Activated T-helper 17 cell treated with anti-CD3 and anti-CD28 coated beads, Interleukin-2, amount 50 U/mL, for 72 hours (primary cell): Measurements from ENCODE around the gene OLFM1. TPM values are rescaled to one million over a fixed set of nuclear protein-coding genes. Genes with fewer than 3 reads are reported as not detected.

Experiments used
- ATAC-seq: fragments of 150-1000 bp; cut with Tn5 transposase; replicated peaks from 2 replicates; pipeline ENCODE4 v1.10.0; 2021; ENCODE audit warnings: mild to moderate bottlenecking, moderate library complexity
- H3K27ac Mint-ChIP-seq: one replicate; pipeline ENCODE4 v1.8.0; 2022; ENCODE audit warnings: mixed read lengths
- H3K27me3 Mint-ChIP-seq: one replicate; pipeline ENCODE4 v1.8.0; 2022; ENCODE audit warnings: mixed read lengths
- H3K36me3 Mint-ChIP-seq: one replicate; pipeline ENCODE4 v1.8.0; 2022; ENCODE audit warnings: low read depth, mild to moderate bottlenecking, mixed read lengths
- H3K4me1 Mint-ChIP-seq: one replicate; pipeline ENCODE4 v1.8.0; 2022; ENCODE audit warnings: mixed read lengths
- H3K4me3 Mint-ChIP-seq: one replicate; pipeline ENCODE4 v1.8.0; 2022; ENCODE audit warnings: mild to moderate bottlenecking, mixed read lengths
- H3K9me3 Mint-ChIP-seq: one replicate; pipeline ENCODE4 v1.8.0; 2022; ENCODE audit warnings: mixed read lengths
- total RNA-seq, 2 donors: library from RNA; stranded (reverse); gene quantifications; one replicate each; pipeline ENCODE4 v1.2.3, GENCODE V29; 2022

The OLFM1 gene
- total RNA-seq, 2 donors from 2014 or later = 0.32 TPM; not detected in 1

DNA sequence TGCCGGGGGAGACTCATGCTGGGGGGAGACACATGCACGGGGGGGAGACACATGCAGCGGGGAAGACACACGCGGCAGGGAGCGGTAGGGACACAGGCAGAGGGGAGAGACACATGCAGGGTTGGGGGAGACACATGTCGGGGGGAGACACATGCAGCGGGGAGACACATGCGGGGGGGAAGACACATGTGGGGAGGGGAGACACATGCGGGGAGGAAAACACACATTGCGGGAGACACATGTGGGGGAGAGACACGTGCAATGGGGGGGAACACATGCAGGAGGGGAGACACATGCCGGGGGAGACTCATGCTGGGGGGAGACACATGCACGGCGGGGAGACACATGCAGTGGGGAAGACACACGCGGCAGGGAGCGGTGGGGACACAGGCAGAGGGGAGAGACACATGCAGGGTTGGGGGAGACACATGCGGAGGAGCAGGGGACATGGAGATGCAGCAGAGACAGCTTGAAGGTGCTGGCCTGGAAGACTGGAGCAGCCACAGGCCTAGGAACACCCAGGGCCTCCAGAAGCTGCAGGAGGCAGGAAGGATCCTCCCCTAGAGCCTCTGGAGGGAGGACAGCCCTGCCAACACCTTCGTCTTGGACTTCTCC is 20.3 kb upstream of the OLFM1 start:
- Mint-ChIP-seq H3K27me3 (peaks cover 35% of the 10 kb centered on the region), H3K9me3 (peaks cover 7% of the 10 kb centered on the region)

DNA sequence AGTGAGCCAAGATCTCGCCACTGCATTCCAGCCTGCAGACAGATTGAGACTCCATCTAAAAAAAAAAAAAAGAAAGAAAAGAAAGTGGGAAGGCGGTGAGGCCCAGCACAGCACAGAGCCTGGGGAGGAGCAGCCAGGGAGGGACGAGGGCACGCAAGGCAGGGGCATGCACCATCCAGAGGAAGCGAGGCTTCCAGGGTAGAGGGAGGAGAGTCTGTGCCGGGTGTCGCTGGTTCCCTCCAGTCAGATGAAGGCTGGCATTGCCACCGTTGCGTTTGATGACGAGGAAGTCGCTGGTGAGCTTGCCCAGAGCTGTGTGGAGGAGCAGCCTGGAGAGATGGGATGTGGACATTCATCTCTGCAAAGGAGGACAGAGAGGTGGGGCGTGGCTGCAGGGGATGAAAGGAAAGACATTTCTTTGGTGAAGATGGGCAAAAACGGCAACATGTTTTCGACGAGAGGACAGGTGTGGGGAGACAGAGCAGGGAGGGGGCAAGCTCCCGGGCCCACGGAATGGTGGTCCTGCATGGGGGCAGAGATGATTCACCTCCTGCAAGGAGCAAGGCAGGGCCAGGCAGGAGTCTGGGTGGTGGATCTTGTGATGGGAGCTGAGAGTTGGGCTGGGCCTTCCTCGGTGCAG is 18.6 kb upstream of the OLFM1 start:
- Mint-ChIP-seq H3K27me3 (peaks cover 39% of the 10 kb centered on the region), H3K4me3 (no peak overlapping the region), H3K9me3 (peaks cover 7% of the 10 kb centered on the region), H3K36me3 (no peaks in the 10 kb centered on the region), H3K27ac (no peak overlapping the region), H3K4me1 (no peaks in the 10 kb centered on the region)
- ATAC-seq = no peak

More for the DNA sequence above, 20.3 kb upstream of the OLFM1 start:
- Mint-ChIP-seq H3K36me3 (no peaks in the 10 kb centered on the region), H3K4me3 (no peak overlapping the region), H3K27ac (no peak overlapping the region), H3K4me1 (no peaks in the 10 kb centered on the region)
- no peak for ATAC-seq

DNA sequence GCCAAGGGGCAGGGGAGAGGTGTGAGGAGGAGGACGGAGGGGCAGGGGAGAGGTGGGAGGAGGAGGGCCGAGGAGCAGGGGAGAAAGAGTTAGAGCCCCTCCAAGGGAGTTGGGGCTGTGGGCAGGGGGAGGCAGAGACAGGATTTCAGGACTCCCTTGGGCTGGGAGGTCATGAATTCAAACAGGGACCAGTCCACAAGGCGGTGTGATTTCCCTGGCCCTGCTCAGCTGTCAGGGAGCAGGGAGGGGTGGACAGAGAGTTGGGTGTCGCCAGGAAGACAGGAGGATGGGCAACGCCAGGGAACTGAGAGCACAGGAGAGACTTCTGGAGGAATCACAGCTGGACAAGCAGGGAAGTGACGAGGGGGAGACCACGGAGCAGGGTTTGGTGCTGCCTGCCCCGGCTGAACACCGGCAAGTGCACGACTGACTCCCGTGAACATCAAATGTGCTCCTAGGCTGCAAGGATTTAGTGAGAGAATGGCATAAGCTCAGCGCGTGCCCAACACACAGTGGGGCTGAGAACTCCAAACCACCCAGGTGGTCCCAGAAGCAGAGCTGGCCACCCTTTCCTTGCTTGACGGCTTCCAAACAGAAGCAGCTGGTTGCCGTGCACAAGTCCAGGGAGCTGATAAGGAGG is 17.8 kb upstream of the OLFM1 start:
- no peak for ATAC-seq

DNA sequence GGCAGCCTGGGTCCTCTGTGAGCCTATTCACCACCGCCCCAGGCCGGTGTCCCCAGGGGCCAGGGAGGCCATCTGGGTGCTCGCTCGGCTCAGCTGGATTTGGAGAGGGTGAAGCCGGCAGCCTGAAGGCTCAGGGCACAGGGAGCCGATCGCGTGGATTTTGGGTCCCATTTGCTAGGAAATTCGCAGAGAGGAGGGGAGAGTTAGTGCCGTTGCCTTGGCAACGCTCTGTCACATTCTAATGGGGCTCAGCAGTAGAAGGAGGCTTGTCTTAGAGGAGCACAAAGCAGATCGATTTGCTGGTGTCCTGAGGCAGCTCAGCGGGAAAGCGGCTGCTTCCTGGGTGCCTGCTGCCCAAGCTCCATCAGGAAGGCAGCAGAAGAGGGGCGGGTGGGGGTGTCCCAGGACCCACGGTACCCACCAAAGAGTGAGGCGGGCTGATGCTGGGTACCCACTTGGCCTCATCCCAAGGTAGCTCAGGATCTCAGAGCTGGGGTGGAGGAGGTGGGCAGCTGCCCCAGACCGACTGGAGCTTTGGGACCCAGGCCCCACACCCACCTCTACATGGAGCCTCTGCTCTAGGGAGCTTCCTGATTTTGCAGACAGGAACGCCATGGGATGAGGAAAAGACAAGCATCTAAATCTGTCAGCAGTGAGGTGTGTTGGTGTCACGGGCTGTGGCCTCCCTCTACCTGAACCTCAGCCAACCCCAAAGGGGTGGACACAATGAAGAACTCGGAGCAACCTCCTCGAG is 17.1 kb upstream of the OLFM1 start:
- no peak overlapping the region for H3K27ac Mint-ChIP-seq
- H3K9me3 Mint-ChIP-seq = no peaks in the 10 kb centered on the region
- no peak overlapping the region for H3K4me3 Mint-ChIP-seq
- no peak for ATAC-seq
- no peaks in the 10 kb centered on the region for H3K36me3 Mint-ChIP-seq
- no peaks in the 10 kb centered on the region for H3K4me1 Mint-ChIP-seq
- H3K27me3 Mint-ChIP-seq = peaks cover 37% of the 10 kb centered on the region

More for the DNA sequence above, 17.8 kb upstream of the OLFM1 start:
- peaks cover under 1% of the 10 kb centered on the region for H3K9me3 Mint-ChIP-seq
- peaks cover 37% of the 10 kb centered on the region for H3K27me3 Mint-ChIP-seq
- no peak overlapping the region for H3K4me3 Mint-ChIP-seq
- no peaks in the 10 kb centered on the region for H3K36me3 Mint-ChIP-seq
- H3K4me1 Mint-ChIP-seq = no peaks in the 10 kb centered on the region
- H3K27ac Mint-ChIP-seq = no peak overlapping the region

DNA sequence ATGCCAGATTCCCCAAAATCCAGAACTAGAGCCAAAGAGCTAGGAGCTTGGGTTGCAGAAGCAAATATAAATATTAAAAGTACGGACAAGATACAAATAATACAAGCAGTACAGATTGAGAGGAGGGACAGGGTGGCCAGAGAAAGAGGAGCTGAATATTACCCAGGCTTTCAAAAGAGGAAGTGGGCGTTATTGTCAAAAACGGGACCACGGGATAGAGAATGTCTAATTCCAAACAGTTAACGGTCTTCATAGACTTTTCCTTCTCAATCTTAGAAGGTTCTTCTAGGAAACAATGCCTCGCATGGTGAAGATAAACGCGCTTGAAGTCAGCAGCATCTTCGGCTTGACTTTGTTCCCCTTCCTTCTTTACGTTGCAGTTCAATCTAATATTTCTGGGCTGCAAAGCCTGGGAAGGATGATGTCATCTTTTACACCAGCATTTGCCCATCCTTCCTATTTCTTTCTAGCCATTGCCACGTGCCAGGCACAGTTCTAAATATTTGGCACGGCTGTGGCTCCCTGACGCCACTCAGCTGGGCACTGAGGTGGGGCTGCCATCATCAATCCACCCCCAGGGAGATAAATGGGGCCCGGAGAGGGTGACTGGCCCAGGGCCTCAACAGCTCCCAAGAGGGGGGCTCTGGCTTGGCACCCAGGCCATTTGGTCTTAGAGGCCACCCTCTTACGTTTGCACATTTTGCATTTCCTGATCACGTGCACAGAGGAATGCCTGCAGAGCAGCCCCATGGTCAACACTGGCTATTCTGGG is 16.3 kb upstream of the OLFM1 start:
- Mint-ChIP-seq H3K4me3 (no peak overlapping the region), H3K27me3 (peaks cover 32% of the 10 kb centered on the region), H3K27ac (no peak overlapping the region), H3K4me1 (no peaks in the 10 kb centered on the region), H3K9me3 (no peaks in the 10 kb centered on the region), H3K36me3 (no peaks in the 10 kb centered on the region)
- ATAC-seq = no peak

DNA sequence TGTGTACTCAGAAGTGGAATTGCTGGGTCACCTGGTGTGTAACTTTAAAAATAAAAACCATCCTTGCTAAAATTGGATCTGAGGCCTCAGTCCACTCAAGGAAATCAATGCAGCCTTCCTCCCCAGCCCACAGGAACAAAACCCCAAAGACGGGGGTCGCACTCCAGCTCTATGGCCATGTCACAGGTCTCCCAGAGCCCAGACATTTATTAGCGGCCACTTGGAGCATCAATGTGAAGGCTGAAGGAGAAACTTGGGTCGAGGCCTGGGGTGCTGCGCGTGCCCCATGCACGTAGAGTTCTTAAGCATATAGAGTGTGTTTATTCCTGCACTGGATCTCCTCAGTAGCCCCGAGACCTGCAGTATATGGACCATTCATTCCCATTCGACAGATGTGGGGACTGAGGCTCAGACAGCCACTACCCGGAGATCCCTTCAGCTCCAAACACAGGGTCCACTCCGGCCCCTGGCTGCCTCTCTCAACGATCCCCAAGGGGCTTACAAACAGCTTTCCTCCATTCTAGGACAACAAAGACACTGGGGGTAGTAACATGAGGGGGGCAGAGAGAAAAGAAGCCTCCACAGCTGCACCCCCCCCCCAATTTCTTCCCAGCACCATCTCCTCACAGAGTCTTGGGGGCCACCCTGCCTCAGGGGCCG is 14.3 kb upstream of the OLFM1 start:
- H3K36me3 Mint-ChIP-seq = no peaks in the 10 kb centered on the region
- H3K4me1 Mint-ChIP-seq = no peaks in the 10 kb centered on the region
- H3K9me3 Mint-ChIP-seq = no peaks in the 10 kb centered on the region
- no peak overlapping the region for H3K4me3 Mint-ChIP-seq
- H3K27me3 Mint-ChIP-seq = peaks cover 37% of the 10 kb centered on the region
- no peak overlapping the region for H3K27ac Mint-ChIP-seq
- ATAC-seq = no peak

DNA sequence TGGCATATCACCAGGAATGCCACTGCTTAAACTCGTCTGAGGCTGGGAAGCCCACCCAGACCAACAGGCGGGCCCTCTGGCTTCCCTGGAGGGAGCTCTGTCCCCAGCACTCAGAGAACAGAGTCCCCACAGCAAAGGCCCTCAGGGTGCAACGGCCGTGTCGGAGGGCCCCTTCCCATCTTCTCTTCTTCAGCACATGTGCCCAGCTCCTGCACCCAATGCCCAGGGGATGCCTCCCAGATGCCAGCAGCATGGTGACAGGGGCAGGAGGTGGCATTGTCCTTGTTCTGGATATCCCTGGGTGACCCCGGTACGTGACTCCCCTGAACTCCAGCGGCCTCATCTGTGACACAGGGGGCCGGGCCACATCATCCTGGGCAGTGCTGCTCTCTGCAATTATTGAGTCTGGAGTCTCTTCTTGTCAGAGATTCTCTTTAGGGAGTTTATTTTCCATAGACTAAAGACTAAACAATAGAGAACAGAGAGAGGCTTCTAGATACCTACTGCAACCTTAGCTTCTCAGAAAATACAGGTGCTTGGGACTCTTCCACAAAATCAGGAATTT is 13.6 kb upstream of the OLFM1 start:
- H3K4me3 Mint-ChIP-seq = no peak overlapping the region
- no peak for ATAC-seq
- no peaks in the 10 kb centered on the region for H3K36me3 Mint-ChIP-seq
- H3K4me1 Mint-ChIP-seq = no peaks in the 10 kb centered on the region
- H3K27me3 Mint-ChIP-seq = peaks cover 36% of the 10 kb centered on the region
- no peaks in the 10 kb centered on the region for H3K9me3 Mint-ChIP-seq
- no peak overlapping the region for H3K27ac Mint-ChIP-seq

DNA sequence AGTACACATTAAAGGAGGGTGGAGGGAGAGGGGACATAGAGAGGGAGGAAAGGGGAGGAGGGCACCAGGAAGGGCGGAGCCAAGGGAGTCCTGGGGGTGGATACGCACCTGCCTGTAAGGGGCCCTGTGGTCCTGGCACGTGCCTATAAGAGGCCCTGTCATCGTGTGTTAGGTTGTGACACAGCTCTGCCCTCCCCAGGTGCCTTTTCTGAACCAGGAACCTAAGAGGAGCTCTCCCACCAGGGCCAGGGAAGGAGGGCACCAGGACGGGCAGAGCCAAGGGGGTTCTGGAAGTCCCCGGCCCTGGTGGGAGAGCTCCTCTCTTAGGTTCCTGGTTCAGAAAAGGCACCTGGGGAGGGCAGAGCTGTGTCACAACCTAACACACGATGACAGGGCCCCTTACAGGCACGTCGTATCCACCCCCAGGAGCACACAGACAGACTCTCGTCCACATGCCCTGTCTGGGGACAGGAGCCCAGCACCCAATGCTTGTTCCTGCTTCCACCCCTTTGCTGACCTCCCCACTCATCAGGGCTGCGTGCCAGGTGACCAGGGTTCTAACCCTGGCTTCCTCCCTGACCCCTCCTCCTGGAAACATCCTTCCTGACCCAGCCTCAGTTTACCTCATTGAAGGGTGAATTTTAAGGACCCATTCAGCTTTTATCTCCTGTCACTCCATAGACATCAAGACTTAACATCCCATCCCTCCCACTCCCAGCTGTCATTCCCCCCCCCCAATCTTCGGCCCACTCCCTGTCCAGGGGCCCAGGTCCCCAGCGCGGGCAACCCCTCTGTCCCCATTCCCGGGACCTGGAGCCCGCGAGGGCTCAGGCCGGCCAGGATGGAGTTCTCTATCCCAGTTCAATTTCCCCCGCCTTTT is 12.9 kb upstream of the OLFM1 start:
- Mint-ChIP-seq H3K27ac (no peak overlapping the region), H3K4me3 (no peak overlapping the region), H3K27me3 (peaks cover 30% of the 10 kb centered on the region), H3K36me3 (no peaks in the 10 kb centered on the region), H3K9me3 (no peaks in the 10 kb centered on the region), H3K4me1 (no peaks in the 10 kb centered on the region)
- no peak for ATAC-seq

DNA sequence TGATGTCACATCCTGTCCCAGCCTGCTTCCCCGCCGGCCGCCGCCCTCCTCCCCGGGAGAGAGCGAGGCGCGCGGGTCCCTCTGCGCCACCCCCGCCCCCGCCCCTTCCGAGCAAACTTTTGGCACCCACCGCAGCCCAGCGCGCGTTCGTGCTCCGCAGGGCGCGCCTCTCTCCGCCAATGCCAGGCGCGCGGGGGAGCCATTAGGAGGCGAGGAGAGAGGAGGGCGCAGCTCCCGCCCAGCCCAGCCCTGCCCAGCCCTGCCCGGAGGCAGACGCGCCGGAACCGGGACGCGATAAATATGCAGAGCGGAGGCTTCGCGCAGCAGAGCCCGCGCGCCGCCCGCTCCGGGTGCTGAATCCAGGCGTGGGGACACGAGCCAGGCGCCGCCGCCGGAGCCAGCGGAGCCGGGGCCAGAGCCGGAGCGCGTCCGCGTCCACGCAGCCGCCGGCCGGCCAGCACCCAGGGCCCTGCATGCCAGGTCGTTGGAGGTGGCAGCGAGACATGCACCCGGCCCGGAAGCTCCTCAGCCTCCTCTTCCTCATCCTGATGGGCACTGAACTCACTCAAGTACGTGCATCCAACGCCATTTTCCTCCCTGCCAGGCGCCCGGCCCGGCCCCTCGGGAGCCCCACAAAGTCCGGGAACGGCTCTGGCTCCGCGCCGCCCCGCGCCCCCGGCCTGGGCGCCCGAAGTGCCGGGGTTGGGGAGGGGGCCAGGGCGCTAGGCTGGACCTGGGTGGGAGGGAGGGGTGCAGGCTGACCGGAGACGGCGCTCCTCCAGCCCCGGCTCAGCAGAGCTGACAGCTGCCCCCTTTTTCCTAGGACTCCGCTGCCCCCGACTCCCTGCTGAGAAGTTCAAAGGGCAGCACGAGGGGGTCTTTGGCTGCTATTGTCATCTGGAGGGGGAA is 12.0 kb upstream of the OLFM1 start:
- no peak overlapping the region for H3K27ac Mint-ChIP-seq
- H3K4me1 Mint-ChIP-seq = no peaks in the 10 kb centered on the region
- no peaks in the 10 kb centered on the region for H3K9me3 Mint-ChIP-seq
- no peak for ATAC-seq
- no peaks in the 10 kb centered on the region for H3K36me3 Mint-ChIP-seq
- H3K27me3 Mint-ChIP-seq = peaks cover 23% of the 10 kb centered on the region
- no peak overlapping the region for H3K4me3 Mint-ChIP-seq

DNA sequence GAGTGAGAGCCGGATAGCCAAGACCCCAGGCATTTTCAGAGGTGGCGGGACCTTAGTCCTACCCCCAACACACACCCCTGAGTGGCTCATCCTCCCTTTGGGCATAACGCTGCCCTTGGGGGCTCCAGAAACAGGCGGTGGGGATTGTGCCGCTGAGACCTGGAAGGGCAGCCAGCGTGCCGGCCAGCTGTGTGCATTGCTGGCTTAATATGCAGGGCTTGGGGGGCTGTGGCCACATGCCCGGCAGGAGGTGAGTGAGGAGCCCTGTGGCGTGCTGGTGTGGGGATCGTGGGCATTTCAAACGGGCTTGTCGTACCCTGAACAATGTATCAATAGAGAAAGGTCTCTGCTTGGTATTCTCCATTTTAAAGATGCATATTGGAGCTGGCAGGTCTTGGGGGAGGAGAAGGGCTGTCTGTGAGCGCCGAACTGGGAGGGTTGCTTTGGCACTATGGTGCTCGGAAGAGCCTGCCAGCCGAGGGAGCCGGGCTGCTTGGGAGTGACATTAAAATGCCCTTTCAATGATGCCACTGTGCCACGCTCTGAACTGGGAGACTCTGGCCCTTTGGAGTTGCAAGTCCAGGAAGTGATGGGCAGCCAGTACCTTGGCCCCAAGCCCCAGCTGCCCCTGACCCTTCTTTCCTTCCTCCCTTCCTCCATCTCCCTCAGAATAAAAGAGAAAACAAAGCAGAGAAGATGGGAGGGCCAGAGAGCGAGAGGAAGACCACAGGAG is 11.2 kb upstream of the OLFM1 start:
- no peaks in the 10 kb centered on the region for H3K9me3 Mint-ChIP-seq

DNA sequence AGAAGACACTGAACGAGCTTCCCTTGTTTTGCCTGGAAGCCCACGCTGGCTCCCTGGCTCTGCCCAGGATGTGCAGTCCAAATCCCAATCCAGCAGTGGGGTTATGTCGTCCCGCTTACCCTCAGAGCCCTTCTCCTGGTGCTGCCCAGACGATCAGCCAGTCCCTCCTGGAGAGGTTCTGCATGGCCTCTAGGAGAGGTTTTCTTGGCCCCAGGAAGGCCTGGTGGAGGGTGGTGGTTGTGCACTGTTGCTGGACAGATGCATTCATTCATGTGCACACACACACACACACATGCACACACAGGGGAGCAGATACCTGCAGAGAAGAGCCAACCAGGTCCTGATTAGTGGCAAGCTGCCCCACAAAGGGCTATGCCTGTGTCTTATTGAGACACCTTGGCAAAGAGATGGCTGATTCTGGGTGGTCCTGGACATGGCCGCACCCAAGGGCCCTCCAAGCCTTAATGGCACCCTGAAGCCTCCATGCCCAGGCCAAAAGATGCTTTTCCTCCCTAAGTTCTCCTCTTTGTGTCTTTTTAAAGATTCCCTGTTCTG is 10.5 kb upstream of the OLFM1 start:
- Mint-ChIP-seq H3K36me3 (no peaks in the 10 kb centered on the region), H3K27me3 (peaks cover 25% of the 10 kb centered on the region), H3K4me1 (no peaks in the 10 kb centered on the region), H3K4me3 (no peak overlapping the region), H3K9me3 (no peaks in the 10 kb centered on the region), H3K27ac (no peak overlapping the region)
- no peak for ATAC-seq

More for the DNA sequence above, 11.2 kb upstream of the OLFM1 start:
- no peaks in the 10 kb centered on the region for H3K36me3 Mint-ChIP-seq
- no peak overlapping the region for H3K27ac Mint-ChIP-seq
- ATAC-seq = no peak
- H3K4me1 Mint-ChIP-seq = no peaks in the 10 kb centered on the region
- peaks cover 23% of the 10 kb centered on the region for H3K27me3 Mint-ChIP-seq
- no peak overlapping the region for H3K4me3 Mint-ChIP-seq
